NK-92 (cell line): ENCODE results near the gene SPAG9.

Experiments
- DNase-seq: peaks from one replicate; lab custom pipeline; 2025; ENCODE audit not compliant: unreplicated experiment; lab: John Stamatoyannopoulos, UW

The SPAG9 gene

DNA sequence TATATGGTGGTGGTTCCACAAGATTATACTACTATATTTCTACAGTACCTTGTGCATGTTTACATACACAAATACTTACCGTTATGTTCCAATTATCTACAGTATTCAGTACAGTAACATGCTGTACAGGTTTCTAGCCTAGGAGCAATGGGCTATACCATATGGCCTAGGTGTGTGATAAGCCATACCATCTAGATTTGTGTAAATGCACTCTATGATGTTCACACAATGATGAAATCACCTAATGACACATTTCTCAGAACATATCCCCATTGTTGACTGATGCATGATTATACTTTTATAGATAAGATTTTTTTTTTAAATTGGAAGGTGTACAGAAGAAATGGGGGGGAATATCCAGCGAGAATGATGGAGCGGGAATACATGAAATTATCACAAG, 131.5 kb downstream of the SPAG9 start:
- no peak for DNase-seq

DNA sequence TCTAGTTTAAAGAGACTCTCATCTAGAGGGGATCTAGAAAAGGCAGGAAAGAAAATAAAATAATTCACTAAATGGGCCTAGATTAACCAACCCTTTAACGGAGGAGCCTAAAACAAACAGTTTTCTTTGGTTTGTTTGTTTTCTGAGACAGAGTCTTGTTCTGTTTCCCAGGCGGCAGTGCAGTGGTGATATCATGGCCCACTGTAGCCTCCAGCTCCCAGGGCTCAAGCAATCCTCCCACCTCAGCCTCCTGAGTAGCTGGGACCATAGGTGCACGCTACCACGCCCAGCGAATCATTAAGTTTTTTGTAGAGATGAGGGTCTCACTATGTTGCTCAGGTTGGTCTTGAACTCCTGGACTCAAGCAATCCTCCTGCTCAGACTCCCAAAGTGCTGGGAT, 132.2 kb downstream of the SPAG9 start:
- no peak for DNase-seq

DNA sequence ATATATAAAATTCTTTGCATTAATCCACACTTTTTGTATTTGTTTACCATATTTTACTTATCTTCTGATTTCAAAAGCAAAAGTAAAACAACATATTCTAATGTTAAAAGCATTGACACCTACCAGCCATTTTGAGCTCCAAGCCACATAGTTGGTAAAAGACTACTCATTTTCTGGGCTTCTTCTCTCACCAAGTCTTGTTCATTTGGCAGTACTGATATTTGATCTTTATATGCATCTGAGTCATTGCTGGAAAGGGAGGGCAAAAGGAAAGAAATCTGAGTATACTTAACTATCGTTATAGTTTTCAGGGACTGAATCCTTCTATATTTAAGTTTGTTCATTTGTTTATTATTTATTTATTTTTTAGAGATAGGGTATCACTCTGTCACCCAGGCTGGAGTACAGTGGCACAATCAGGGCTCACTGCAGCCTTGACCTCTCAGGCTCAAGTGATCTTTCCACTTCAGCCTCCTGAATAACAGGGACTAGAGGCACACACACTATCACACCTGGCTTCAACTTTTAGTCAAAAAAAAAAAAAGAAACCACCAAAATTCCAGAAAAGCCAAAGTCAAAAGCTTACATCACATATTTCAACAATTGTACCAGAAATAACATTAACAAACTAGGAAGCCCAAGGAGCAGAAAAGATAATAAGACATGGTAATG, 133.5 kb downstream of the SPAG9 start:
- no peak for DNase-seq

DNA sequence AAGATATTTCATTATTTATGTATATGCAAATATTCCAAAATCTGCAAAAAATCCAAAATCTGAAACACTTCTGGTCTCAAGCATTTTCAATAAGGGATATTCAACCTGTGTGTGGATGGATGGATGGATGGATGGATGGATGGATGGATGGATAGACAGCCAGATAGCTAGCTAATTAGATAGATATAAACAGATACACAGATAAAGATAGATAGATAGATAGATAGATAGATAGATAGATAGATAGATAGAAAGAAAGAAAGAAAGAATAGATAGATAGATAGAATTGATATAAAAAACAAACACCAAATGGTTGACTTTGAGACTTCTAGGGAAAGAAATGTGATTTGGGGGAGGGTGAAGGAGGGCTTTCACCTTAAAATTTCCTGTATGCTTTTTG, 139.4 kb downstream of the SPAG9 start:
- no peak for DNase-seq

DNA sequence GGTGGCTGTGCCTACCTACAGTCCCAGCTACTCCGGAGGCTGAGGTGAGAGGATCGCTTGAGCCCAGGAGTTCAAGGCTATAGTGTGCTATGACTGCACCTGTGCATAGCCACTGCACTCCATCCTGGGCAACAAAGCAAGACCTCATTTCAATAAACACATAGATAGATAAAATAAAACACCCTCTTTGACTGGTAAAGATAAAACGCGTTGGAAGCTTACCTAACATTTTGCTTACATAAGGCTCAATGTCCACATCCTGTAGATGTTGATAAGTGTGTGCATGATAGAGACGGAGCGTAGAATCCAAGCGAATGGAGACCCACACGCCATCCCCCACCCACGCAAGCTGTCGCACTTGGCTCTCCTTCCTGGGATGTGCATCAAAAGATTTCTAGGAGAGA, 141.1 kb downstream of the SPAG9 start:
- DNase-seq = no peak

DNA sequence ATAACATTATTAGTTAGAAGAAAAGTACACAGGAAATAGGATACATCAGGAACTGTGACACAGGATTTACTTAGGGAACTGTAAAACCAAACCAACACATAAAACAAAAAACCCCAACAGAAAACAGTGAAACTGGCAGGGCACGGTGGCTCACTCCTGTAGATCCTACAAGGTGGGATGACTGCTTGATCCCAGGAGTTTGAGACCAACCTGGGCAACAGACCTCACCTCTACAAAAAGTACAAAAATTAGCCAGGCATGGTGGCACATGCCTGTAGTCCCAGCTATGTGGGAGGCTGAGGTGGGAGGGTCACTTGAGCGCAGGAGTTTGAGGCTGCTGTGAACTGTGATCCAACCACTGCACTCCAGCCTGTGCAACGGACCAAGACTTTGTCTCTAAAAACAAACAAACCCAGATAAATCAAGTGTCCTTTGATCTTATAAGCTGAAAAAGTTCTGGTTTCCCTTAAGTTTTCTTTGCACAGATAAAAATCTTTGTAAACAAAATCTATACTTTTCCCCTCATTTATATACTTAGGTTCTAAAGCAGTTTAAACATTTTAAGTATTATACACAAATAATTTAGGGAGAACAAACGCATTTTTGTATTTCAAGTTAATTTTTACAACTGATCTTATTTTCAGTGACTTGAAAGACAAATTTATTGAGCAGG, 143.0 kb downstream of the SPAG9 start:
- DNase-seq = no peak

DNA sequence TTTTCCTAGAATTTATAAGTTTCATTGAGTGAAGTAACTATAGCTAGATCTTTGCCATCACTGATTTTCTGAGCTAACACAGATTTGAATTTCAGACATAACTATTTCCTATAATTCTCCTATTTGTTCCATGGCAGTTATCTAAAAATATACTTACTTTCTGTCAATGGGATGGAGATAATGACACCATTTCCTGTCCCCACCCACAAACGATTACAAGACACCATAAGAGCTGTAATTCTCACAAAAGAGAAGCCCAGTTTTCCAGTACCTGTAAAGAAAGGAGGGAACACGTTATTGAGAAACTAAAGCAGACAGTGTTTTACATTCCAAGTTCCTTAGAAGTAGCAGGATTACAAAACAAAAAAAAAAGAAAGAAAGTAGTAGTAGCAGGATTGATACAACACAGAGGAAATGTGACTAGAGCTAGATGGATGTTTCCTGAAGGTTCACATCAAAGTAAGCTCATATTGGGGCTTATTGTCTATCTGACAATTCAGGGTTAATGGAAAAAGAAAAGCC, 143.7 kb downstream of the SPAG9 start:
- no peak for DNase-seq

DNA sequence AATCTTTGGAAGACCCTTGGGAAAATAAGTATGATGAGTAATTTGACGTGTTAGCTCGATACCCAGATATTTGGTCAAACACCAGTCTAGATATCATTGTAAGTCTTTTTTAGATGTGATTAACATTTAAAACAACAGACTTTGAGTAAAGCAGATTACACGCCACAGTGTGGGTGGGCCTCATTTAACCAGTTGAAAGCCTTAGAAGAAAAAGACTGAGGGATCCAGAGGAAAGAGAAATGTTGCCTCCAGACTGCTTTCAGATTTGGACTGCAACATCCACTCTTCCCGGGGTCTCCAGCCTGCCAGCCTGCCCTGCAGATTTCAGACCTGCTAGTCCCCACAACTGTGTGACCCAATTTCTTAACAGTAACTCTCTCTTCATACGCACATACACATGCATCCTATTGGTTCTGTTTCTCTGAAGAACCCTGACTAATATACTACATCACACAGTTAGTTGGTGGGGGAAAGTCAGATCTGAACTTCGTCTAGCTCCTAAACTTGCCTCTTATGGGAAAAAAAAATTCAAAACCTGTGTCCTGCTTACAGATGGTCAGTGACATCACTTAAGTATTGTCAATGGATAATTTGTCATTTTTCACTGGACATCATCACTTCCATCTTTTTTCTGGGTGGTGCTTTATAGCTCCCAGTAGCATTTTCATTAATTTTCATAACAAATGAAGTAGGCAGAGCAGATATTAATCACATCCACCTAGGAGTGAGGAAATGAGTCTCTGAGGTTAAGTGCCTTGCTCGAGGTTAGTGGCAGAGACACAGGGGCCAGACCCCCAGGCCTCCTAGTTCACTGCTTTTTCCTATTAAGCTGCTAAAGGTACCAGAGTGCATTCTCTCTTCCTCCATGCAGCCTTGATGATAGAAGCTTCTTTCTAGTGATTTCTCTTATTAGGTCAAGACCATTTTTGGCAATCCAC, 146.8 kb downstream of the SPAG9 start:
- DNase-seq = no peak

DNA sequence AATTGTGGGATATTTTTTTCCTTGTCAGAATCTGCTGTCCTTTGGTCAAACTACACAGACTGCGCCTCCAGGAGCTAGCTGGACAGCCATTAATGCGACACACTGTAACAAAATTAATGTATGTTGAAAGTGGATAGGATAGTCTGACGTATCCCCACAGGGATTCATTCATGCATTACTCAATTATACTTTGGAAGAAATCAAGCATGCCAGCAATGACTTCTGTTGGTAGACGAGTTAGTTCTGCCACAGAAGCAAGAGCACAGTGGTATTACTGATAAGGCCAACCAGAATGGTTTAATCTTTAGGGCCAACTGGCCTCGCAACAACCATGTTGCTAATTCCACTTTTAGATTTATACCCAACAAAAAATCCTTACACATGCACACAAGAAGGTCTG, 148.1 kb downstream of the SPAG9 start:
- DNase-seq = no peak

DNA sequence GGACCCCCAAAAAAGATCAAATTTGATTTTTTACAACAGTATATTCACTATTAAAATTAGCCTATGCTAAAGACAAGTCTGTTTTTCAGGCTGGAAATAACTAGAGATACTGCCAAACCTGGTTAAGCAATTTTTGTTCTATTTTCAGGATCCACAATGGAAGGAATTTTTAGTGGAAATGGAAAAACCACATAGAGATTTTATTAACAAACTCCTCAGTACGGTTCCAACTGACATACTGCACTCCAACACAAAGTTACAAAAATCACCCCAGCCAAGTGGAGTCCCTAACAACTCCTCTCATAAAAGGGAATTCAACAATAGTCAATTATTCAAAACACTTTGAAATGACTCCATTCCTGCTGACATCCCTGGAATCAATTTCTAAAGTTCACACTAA, 152.9 kb downstream of the SPAG9 start:
- DNase-seq = no peak

DNA sequence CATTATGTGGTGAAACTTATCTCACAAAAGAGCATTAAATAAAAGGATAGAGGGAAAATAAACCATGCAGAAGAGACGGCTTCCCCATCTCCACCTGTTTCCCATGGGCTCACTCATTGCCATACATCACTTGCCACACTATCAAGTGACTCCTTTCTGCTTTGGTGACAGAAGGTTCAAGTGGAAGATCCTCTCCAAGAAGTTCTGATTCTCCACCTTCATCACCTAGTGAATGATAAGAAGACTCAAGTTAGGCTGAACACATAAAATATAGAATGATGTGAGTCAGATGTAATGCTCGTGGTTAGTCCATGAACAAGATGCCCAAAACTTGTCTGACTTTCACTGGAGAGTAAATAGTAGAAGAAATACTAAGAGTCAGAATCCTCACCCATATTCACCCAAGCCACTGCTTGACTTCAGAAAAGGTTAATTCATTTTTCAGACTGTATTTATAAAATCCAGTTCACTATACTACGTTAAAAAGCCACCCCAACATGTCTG, 154.5 kb downstream of the SPAG9 start:
- no peak for DNase-seq

DNA sequence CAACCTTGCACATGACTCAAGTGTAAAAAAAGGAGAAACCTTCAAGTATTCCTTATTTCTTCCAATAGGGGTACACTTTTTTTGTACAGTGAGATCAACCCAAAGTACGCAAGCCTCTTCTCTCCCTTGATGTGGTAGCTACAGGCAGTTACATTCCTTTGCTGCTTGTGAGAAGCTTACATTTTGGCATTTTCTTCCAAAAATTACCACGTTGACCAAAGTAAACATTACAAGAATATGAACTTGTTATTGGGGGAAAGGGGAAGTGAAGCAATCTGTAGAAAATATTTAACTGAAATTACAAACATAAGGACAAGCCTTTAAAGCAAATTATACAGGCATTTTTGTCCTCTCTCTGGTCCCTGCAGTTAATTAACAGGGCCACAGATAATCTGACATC, 157.5 kb downstream of the SPAG9 start:
- no peak for DNase-seq

DNA sequence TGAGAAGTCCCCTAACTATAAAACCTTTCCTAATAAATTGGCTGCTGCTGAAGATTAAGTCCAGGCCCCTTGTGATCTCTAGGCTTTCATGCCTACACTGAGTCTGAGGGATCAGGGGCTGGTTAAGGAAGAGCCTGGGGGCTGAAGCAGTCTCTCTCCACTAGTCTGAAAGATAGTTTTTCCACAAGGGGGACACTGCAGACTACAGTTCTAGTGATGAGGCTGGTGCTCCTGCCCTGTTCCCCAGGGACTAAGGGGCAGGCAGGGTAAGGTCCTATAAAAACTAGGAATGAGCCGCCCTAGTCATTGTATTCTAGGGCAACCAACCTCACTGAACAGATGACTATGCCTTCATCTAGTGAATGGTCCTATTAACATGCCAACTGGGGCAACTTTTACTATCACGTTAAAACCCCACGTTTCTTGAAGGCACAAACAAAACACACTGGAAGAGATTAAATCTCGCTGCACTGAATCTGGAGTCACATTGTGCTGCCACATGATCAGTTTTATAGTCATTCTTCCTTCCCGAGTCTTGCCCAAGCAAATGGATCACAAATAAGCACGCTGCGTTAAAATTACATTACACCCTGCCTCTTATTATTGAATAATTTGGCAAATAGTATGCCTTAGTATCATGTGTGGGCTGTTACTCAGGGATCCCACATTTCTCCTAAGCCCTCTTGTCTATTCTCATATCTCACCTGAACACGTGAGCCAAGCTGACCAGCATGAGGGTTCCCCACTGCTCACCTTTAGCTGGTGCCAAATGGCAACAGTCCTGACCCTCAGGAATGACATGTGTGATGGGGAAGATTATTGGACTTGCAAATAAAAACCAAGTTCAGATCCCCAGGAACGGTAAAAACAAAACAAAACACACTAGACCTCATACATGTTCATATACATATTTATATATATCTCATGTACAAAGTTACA, 159.1 kb downstream of the SPAG9 start:
- no peak for DNase-seq

DNA sequence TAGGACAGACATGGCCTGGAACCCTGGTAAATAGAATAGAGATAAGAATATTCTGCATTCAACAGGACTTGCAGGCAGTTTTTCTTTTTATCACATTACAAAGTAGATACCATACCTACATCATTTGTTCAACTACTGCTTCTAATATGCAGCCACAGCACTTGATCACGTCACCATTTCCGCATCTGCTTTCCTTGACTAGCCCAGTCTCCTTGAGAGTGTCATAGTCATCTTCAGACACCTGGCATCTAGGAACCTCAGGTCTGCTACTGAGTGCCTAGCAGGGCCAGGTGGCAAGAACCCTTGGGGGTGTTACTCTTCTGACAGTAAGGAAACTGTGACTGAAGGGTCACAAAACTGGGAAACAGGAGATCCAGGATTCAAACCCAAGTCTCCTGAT, 161.3 kb downstream of the SPAG9 start:
- DNase-seq = no peak

DNA sequence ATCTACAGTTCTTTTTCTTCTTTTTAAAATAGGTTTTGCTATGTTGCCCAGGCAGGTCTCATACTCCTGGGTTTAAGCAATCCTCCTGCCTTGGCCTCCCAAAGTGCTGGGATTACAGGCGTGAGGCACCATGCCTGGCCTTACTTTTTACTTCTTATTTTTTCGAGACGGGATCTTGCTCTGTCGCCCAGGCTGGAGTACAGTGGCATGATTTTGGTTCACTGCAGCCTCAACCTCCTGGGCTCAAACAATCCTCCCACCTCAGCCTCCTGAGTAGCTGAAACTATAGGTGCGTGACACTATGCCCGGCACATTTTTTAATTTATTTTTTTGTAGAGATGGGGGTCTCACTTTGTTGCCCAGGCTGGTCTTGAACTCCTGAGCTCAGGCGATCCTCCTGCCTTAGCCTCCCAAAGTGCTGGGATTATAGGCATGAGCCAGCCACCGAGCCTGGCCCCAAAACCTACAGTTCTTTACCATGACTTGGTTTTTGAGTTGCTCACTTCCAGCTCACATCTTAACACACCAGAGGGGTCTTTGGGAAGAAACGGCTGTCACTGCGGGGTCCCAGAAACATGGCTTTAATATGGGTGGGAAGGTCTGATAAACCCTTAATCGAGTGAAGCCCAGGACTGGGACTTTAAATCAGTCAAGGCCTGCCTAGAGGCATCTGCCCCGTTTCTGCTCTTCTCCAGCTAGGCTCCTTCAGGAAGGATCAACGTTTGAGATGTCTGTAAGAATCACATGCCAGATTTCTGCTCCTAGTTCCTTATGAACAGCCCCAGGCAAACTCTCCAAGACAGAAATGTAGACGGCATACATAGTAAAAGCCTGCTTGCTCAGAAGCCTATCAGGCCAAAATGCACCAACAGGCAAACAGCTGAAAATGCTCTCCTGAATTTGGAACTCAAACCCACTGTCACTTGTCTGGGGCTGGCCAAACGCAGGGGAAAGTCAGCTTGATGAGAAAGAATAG, 162.8 kb downstream of the SPAG9 start:
- no peak for DNase-seq

DNA sequence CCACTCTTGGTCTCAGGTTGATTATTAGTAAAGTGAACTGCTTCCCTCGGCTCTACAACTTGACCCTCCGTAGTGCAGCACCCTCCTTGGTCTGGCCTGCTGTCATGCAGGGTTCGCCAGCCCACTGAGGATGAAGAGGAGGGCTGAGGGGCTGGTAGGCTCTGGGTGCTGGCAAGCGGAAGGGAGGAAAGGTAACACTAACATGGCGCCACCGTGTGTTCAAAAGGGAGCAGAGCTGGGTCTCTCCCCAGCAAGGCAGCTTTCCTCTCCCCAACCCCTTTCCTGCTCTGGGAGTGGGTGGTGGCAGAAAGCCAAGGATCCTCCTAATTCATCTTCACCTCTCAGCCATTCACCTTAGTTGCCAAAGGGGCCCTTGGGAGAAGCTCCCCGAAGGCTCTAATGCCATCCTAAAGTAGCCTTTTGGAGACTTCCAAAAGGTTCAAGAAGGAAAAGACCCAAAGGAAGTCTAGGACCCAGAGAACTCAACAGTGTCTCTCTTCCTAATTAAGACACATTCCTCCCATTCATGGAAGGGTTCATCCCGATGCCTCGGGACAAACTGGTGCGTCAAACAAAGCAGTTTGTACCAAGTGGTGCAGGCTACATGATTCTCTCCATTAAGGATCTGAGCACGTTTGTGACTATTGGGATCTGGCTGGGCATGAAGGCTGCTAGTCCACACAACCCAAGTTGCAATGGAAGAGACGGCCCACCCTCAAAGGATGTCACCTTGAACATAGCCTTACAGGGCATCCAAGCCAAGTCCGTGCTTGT, 163.7 kb downstream of the SPAG9 start:
- DNase-seq = no peak

DNA sequence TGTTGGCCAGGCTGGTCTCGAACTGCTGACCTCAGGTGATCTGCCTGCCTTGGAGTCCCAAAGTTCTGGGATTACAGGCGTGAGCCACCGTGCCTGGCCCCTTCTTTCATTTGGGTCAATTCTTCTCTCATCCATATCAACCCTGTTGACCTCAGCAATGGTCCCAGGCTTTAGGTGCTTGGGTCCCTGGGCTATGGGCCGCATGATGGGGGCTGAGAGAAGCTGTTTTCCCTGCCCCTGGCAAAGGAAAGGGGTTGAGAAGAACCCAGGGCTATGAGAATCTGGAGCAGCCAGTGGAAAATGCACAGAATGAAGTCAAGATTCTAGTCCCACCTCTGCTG, 164.3 kb downstream of the SPAG9 start:
- no peak for DNase-seq

DNA sequence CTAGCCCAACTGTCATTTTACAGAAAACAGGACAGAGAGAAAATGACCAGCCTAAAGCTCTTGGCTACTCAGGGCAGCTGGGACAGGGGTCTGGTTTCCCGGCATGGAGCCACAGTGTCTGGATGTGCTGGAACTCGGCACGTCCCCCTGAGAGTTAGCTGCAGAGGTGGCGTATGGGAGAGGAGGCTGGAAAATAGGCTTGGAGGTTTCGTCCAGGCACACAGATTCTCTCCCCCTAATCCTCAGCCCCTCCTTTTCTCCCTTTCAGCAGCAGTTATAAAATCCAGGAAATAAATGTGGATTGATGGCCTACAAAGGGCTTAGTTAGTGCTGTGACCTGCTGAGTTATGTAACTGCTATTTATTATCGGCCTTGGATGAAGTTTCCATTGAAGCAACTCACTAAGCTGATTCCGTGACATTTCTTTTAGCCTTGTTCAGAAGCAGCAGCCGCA, 165.0 kb downstream of the SPAG9 start:
- no peak for DNase-seq

DNA sequence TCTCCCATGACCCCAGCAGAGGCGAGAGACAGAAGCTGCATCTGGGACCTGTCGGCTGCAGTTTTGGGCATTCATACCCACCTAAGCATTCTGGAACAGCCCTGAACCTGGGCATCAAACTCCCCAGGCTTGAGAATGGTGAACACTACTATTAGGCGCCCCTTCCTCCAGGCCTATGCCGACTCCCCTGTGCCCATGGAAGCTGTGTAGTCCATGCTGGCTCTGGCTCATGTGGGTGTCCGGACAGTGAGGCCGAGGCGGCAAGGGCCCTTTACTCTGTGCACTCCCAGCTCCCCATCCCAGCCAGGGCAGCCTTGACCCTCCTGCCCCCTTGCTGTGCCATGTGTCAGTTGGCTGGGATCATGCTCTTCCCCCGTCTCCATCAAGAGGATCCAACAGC, 165.5 kb downstream of the SPAG9 start:
- no peak for DNase-seq
